GM18858 (cell line): ENCODE measurements around the gene METTL8.
"Not testable (repeated sequence)": the region's sequence is repeated elsewhere in the genome, so short reads cannot be mapped to it uniquely, and the experiment has no call there.

Source experiments
- ATAC-seq: cut with Tn5 transposase; IDR thresholded peaks from one replicate; pipeline ENCODE4 v1.9.1; 2021; ENCODE audit not compliant: unreplicated experiment

The METTL8 gene

GRCh38 chr2:171316220-171316619 is 117.6 kb downstream of the METTL8 start:
- ATAC-seq: no peak

- no peak for ATAC-seq
Observed at GRCh38 chr2:171315781-171316180, 118.0 kb downstream of the METTL8 start.

- ATAC-seq: not testable (repeated sequence)
Observed at GRCh38 chr2:171312182-171312581, 121.6 kb downstream of the METTL8 start.

GRCh38 chr2:171311589-171311988 is 122.2 kb downstream of the METTL8 start:
- ATAC-seq: not testable (repeated sequence)

GRCh38 chr2:171310889-171311288 is 122.9 kb downstream of the METTL8 start:
- ATAC-seq: no peak

- no peak for ATAC-seq
Observed at GRCh38 chr2:171309455-171310286, 124.1 kb downstream of the METTL8 start.

- ATAC-seq: no peak
Observed at GRCh38 chr2:171308280-171309054, 125.3 kb downstream of the METTL8 start.

- ATAC-seq: peak; percentile 92
Observed at GRCh38 chr2:171307560-171307959, 126.2 kb downstream of the METTL8 start.

- no peak for ATAC-seq
Observed at GRCh38 chr2:171297956-171298355, 135.8 kb downstream of the METTL8 start.

- no peak for ATAC-seq
Observed at GRCh38 chr2:171294608-171295007, 139.2 kb downstream of the METTL8 start.

GRCh38 chr2:171293661-171294060 is 140.1 kb downstream of the METTL8 start:
- ATAC-seq: no peak

- ATAC-seq: no peak
Observed at GRCh38 chr2:171289991-171290390, 143.8 kb downstream of the METTL8 start.

GRCh38 chr2:171289316-171289715 is 144.5 kb downstream of the METTL8 start:
- ATAC-seq: no peak

- no peak for ATAC-seq
Observed at GRCh38 chr2:171287611-171288010, 146.2 kb downstream of the METTL8 start.

- ATAC-seq: no peak
Observed at GRCh38 chr2:171287036-171287571, 146.7 kb downstream of the METTL8 start.

GRCh38 chr2:171281110-171281509 is 152.7 kb downstream of the METTL8 start:
- ATAC-seq: no peak

GRCh38 chr2:171279983-171280790 is 153.6 kb downstream of the METTL8 start:
- ATAC-seq: no peak

GRCh38 chr2:171274757-171275156 is 159.0 kb downstream of the METTL8 start:
- no peak for ATAC-seq

- no peak for ATAC-seq
Observed at GRCh38 chr2:171271971-171272436, 161.8 kb downstream of the METTL8 start.

- no peak for ATAC-seq
Observed at GRCh38 chr2:171271386-171271785, 162.4 kb downstream of the METTL8 start.
